Astrocyte of the spinal cord (primary cell): Measurements from ENCODE around the gene SORL1.

Experiments used
- DNase-seq: peaks from one replicate; pipeline ENCODE4 v3.0.0; 2011; ENCODE audit warnings: low read depth, low spot score
- H3K4me3 ChIP-seq: 2 replicates; pipeline ENCODE4 v1.5.1; 2011; ENCODE audit warnings: low read depth, mild to moderate bottlenecking, low read length, moderate library complexity
- CTCF ChIP-seq: IDR thresholded peaks from 2 replicates; pipeline ENCODE4 v1.5.1; 2012; ENCODE audit warnings: low read depth, mild to moderate bottlenecking, low read length, inconsistent platforms
- in situ Hi-C: cut with HindIII; loops from 2 replicates; pipeline ENCODE4 v1.10.0; 2017; ENCODE audit warnings: low sequenced_read_pairs

The SORL1 gene

GRCh38 chr11:121553806-121554205 is 101.7 kb downstream of the SORL1 start:
- in situ Hi-C loops, result no loop called here
- H3K4me3 ChIP-seq, result no peak overlapping the region
- peak; percentile 25 for DNase-seq
- no peak for TF ChIP-seq CTCF

- no peak for DNase-seq
- no peak overlapping the region for H3K4me3 ChIP-seq
- in situ Hi-C loops, result no loop called here
- no peak for TF ChIP-seq CTCF
These were observed 102.4 kb downstream of the SORL1 start for GRCh38 chr11:121554552-121554951.

GRCh38 chr11:121555121-121555520 is 103.0 kb downstream of the SORL1 start:
- TF ChIP-seq CTCF, result no peak
- in situ Hi-C loops, result no loop called here
- H3K4me3 ChIP-seq, result no peak overlapping the region
- DNase-seq, result no peak

GRCh38 chr11:121556937-121557336 is 104.8 kb downstream of the SORL1 start:
- in situ Hi-C loops, result no loop called here
- no peak for TF ChIP-seq CTCF
- no peak for DNase-seq
- H3K4me3 ChIP-seq, result no peak overlapping the region

GRCh38 chr11:121557348-121557747 is 105.2 kb downstream of the SORL1 start:
- in situ Hi-C loops, result no loop called here
- DNase-seq, result peak; percentile 76
- TF ChIP-seq CTCF, result no peak

GRCh38 chr11:121559606-121560200 is 107.6 kb downstream of the SORL1 start:
- in situ Hi-C loops, result no loop called here
- no peak for DNase-seq
- H3K4me3 ChIP-seq, result no peak overlapping the region
- TF ChIP-seq CTCF, result no peak

More at GRCh38 chr11:121557348-121557747, 105.2 kb downstream of the SORL1 start:
- no peak overlapping the region for H3K4me3 ChIP-seq
